Measurements from ENCODE around the gene CILP2. TPM values are rescaled to one million over a fixed set of nuclear protein-coding genes. Genes with fewer than 3 reads are reported as not detected.

The CILP2 gene
- total RNA-seq, 1 donor from 2014 or later: 40.9 TPM

- peaks cover 6% of the 10 kb centered on the region for H3K27me3 Mint-ChIP-seq (ENCODE audit: unreplicated experiment)
- TF ChIP-seq, protein P1, sequence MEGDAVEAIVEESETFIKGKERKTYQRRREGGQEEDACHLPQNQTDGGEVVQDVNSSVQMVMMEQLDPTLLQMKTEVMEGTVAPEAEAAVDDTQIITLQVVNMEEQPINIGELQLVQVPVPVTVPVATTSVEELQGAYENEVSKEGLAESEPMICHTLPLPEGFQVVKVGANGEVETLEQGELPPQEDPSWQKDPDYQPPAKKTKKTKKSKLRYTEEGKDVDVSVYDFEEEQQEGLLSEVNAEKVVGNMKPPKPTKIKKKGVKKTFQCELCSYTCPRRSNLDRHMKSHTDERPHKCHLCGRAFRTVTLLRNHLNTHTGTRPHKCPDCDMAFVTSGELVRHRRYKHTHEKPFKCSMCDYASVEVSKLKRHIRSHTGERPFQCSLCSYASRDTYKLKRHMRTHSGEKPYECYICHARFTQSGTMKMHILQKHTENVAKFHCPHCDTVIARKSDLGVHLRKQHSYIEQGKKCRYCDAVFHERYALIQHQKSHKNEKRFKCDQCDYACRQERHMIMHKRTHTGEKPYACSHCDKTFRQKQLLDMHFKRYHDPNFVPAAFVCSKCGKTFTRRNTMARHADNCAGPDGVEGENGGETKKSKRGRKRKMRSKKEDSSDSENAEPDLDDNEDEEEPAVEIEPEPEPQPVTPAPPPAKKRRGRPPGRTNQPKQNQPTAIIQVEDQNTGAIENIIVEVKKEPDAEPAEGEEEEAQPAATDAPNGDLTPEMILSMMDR (IDR thresholded peaks at IDR 0.05; ENCODE audit: partially characterized antibody, unreplicated experiment): no peak
- no peak overlapping the region for H3K27ac Mint-ChIP-seq (ENCODE audit: unreplicated experiment)
- no peaks in the 10 kb centered on the region for H3K4me1 Mint-ChIP-seq (ENCODE audit: low read depth, unreplicated experiment)
- peaks cover 5% of the 10 kb centered on the region for H3K9me3 Mint-ChIP-seq (ENCODE audit: unreplicated experiment)
- H3K36me3 Mint-ChIP-seq (ENCODE audit: unreplicated experiment): no peaks in the 10 kb centered on the region
- no peak for DNase-seq
- peak overlapping the region; percentile 91 for H3K4me3 Mint-ChIP-seq (ENCODE audit: unreplicated experiment)
Measured at GRCh38 chr19:19517235-19517619, 20.8 kb upstream of the CILP2 start.

DNA sequence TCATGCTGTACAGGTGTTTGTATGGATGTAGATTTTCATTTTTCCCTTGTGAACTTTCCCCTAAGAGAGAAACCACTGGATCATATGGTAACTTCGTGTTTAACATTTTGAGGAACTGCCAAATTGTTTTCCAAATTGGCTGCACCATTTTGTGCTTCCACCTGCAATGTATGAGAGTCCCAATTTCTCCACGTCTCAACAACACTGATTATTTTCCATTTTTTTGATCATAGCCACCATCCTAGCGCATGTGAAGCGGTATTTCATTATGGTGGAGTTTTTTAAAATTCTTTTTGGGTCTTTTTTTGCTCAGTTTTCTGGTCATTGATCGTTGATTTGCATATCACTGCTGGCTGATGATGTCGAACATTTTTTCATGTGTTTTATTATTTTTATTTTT lies 17.1 kb upstream of the CILP2 start:
- peaks cover 6% of the 10 kb centered on the region for H3K27me3 Mint-ChIP-seq (ENCODE audit: unreplicated experiment)
- TF ChIP-seq, protein P1 (IDR thresholded peaks at IDR 0.05; ENCODE audit: partially characterized antibody, unreplicated experiment): no peak
- peaks cover 1% of the 10 kb centered on the region for H3K9me3 Mint-ChIP-seq (ENCODE audit: unreplicated experiment)
- no peaks in the 10 kb centered on the region for H3K36me3 Mint-ChIP-seq (ENCODE audit: unreplicated experiment)
- DNase-seq: no peak
- peaks cover 8% of the 10 kb centered on the region for H3K4me1 Mint-ChIP-seq (ENCODE audit: low read depth, unreplicated experiment)
- H3K4me3 Mint-ChIP-seq (ENCODE audit: unreplicated experiment): peak overlapping the region; percentile 30
- peak overlapping the region; percentile 29 for H3K27ac Mint-ChIP-seq (ENCODE audit: unreplicated experiment)

DNA sequence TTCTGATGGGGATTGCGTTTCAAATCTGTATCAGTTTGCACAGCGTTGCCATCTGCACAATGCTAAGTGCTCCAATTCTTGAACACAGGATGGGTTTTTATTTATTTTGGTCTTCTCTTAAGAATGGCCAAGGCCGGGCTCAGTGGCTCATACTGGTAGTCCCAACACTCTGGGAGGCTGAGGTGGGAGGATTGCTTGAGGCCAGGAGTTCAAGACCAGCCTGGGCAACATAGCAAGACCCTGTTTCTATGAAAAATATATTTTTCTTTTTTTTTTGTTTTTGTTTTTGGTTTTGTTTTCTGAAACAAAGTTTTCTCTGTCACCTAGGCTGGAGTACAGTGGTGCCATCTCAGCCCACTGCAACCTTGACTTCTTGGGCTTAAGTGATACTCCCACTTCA lies 14.9 kb upstream of the CILP2 start:
- H3K9me3 Mint-ChIP-seq (ENCODE audit: unreplicated experiment): peaks cover 3% of the 10 kb centered on the region
- peaks cover 10% of the 10 kb centered on the region for H3K4me1 Mint-ChIP-seq (ENCODE audit: low read depth, unreplicated experiment)
- no peaks in the 10 kb centered on the region for H3K36me3 Mint-ChIP-seq (ENCODE audit: unreplicated experiment)
- peaks cover 7% of the 10 kb centered on the region for H3K27me3 Mint-ChIP-seq (ENCODE audit: unreplicated experiment)
- H3K4me3 Mint-ChIP-seq (ENCODE audit: unreplicated experiment): no peak overlapping the region
- DNase-seq: no peak
- TF ChIP-seq, protein P1 (IDR thresholded peaks at IDR 0.05; ENCODE audit: partially characterized antibody, unreplicated experiment): no peak
- peak overlapping the region; percentile 28 for H3K27ac Mint-ChIP-seq (ENCODE audit: unreplicated experiment)

DNA sequence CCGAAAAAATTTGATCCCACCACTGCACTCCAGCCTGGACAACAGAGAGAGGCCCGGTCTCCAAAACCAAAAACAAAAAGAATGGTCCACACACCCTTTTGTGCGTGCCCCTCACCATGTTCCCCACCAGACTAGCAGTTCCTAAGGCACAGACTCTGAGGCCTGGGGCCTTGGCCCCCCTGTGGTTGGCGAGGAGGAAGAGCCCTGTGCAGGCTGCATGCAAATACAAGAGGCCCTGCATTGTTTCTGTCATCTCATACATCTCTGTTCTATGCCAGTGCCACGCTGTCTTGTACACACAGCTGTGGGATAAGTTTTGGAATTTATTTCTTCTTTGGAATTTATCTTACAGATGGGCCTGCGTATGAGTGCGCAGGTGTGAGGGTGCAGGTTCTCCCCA lies 14.0 kb upstream of the CILP2 start:
- Mint-ChIP-seq H3K4me1 (ENCODE audit: low read depth, unreplicated experiment) (peaks cover 10% of the 10 kb centered on the region), H3K4me3 (ENCODE audit: unreplicated experiment) (no peak overlapping the region), H3K36me3 (ENCODE audit: unreplicated experiment) (no peaks in the 10 kb centered on the region)

DNA sequence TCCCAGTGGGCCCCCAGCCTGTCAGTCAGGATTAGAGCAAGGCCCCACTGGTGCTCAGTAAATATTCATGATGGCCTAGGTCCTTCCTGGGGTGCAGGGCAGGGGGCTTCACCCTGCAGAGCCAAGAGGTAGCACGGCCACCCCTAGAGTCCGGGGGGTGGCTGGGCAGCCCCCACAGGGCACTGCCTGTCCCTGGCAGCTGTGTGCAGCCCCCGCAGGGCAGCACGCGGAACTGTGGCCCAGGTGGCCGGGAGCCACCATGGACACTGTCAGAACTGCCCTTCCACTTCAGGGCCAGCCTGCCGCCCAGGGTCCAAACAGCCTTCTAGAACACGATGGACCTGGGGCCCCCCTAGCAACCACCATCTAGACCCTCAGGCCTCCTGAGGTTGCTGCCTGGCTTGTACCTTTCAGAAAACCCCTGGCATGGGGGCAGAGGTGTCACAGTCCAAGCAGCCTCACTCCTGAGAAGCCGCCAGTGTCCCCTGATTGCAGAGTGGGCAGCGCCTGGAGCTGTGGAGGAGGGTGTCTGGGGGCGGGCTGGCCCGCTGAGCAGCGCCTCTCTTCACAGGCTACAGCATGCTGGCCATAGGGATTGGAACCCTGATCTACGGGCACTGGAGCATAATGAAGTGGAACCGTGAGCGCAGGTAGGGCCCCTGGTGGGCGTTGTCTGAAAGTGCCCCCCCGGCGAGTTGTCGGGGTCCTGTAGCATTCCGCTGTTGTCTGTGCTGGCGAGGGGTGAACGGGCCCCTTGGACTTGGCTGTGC lies 12.3 kb upstream of the CILP2 start:
- Mint-ChIP-seq H3K27ac (ENCODE audit: unreplicated experiment) (no peak overlapping the region), H3K4me3 (ENCODE audit: unreplicated experiment) (no peak overlapping the region), H3K36me3 (ENCODE audit: unreplicated experiment) (no peaks in the 10 kb centered on the region), H3K4me1 (ENCODE audit: low read depth, unreplicated experiment) (peaks cover 13% of the 10 kb centered on the region), H3K27me3 (ENCODE audit: unreplicated experiment) (peaks cover 4% of the 10 kb centered on the region), H3K9me3 (ENCODE audit: unreplicated experiment) (peaks cover 3% of the 10 kb centered on the region)
- no peak for DNase-seq
- TF ChIP-seq, protein P1 (IDR thresholded peaks at IDR 0.05; ENCODE audit: partially characterized antibody, unreplicated experiment): no peak

More for the DNA sequence above, 14.0 kb upstream of the CILP2 start:
- Mint-ChIP-seq H3K9me3 (ENCODE audit: unreplicated experiment) (peaks cover 3% of the 10 kb centered on the region), H3K27me3 (ENCODE audit: unreplicated experiment) (peaks cover 9% of the 10 kb centered on the region), H3K27ac (ENCODE audit: unreplicated experiment) (peak overlapping the region; percentile 52)
- TF ChIP-seq, protein P1 (IDR thresholded peaks at IDR 0.05; ENCODE audit: partially characterized antibody, unreplicated experiment): no peak
- DNase-seq: no peak
